Fibroblast of pulmonary artery (primary cell): ENCODE data around the gene RGS7BP.
A peak's percentile ranks its signal among the peaks of the same experiment; 100 is the strongest.

Source experiments
- DNase-seq: peaks from one replicate; pipeline ENCODE4 v3.0.0-alpha.2; 2010; ENCODE audit warnings: low read depth
- H3K4me3 ChIP-seq: replicated peaks from 2 replicates; pipeline ENCODE4 v1.5.1; 2011; ENCODE audit warnings: low read depth, mild to moderate bottlenecking, control low read depth, low read length, moderate library complexity
- TF ChIP-seq, protein P1 (sequence below): IDR thresholded peaks from 2 replicates; pipeline ENCODE4 v1.5.1; 2011; ENCODE audit warnings: mild to moderate bottlenecking, control low read depth, low read length, inconsistent platforms; ENCODE audit errors: missing control alignments

The RGS7BP gene

DNA sequence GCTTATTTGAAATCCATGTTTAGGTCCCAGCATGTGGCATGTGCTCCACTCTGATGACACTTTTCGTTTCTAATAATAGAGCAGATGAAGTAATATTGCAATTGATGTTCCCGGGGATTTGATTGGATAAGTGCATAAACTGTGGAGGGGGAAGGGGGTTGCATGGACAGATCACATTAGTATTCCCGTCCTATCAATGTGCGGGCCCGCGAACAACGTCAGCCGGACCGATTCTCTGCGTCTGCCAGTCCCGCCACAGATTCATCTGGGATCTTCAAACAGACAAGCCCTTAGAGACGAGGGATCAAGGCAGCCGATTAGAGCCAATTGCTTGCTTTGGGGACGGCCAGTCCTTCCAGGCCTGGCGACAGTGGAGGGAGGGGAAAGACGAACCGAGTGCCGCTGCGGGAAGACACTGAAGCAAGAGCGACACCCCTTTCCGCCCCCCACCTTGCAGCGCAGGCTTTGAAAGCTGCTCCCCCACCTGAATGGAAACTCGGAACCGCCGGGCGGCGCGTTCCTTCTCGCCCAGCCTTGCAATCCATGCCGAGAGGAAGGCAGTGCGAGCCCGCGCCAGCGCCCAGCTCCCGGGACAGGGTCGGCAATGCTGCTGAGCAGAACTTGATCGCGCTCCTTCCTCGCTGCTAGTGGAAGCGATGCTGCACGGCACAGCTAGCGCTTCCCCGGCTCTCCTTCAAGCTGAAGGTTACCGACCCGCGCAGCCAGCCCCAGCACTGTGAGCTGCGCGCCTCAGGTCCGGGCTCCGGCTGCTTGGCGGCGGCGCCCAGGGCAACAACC, at the start of gene RGS7BP:
RGS7BP (plus strand) TSS at position 247 of the 798 bp plus-strand sequence. CDS start 610 bp downstream, outside the sequence.
- DNase-seq: peak; percentile 31
- TF ChIP-seq, protein P1, sequence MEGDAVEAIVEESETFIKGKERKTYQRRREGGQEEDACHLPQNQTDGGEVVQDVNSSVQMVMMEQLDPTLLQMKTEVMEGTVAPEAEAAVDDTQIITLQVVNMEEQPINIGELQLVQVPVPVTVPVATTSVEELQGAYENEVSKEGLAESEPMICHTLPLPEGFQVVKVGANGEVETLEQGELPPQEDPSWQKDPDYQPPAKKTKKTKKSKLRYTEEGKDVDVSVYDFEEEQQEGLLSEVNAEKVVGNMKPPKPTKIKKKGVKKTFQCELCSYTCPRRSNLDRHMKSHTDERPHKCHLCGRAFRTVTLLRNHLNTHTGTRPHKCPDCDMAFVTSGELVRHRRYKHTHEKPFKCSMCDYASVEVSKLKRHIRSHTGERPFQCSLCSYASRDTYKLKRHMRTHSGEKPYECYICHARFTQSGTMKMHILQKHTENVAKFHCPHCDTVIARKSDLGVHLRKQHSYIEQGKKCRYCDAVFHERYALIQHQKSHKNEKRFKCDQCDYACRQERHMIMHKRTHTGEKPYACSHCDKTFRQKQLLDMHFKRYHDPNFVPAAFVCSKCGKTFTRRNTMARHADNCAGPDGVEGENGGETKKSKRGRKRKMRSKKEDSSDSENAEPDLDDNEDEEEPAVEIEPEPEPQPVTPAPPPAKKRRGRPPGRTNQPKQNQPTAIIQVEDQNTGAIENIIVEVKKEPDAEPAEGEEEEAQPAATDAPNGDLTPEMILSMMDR: no peak
- peak within 1 kb of the TSS; percentile 38 for H3K4me3 ChIP-seq

DNA sequence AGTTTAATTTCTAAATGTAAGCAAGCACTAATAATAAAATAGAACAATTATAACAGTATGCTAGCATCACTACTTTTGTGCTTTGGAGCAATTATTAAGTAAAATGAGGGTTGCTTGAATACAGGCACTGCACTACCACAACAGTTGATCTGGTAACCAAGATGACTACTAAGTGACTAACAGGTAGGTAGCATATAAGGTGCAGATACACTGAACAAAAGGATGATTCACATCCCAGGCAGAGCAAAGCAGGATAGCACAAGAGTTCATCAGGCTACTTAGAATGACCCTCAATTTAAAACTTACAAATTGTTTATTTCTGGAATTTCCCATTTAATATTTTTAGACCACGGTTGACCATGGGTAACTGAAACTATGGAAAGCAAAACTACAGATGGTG, 48.0 kb upstream of the RGS7BP start:
- H3K4me3 ChIP-seq: no peak overlapping the region
- TF ChIP-seq, protein P1: no peak
- DNase-seq: no peak

DNA sequence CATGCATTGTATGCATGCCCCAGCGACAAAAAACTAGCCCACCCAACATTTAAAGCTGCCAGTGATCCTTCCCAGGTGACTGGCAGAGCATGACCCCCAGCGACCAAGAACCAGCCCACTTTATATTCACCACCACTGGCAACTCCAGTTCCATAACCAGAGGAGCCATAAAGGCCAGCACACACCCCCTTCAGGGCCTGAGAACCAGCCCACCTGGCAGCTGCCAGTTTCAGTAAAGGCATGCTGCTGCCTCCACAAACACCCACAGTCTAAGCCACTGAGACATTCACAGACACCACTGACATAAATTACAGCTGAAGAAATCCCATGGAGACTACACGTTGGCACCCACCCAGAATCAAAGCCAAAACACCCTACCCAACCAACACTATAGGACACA, 46.9 kb upstream of the RGS7BP start:
- no peak overlapping the region for H3K4me3 ChIP-seq
- no peak for DNase-seq
- TF ChIP-seq, protein P1: no peak

DNA sequence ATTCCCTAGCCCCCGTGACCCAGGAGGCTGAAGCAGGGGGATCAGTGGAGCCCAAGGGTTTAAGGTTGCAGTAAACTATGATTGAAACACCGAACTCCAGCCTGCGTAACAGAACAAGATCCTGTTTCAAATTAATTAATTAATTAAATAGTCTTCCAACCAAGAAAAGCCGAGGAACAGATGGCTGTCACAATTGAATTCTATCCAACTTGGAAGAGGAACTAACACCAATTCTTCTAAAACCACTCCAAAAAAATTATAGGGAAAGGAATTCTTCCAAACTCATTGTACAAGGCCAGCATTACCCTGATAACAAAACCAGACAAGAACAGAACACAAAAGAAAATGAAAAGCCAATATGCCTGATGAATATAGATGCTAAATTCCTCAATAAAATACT, 43.4 kb upstream of the RGS7BP start:
- H3K4me3 ChIP-seq: no peak overlapping the region
- DNase-seq: no peak
- TF ChIP-seq, protein P1: no peak

DNA sequence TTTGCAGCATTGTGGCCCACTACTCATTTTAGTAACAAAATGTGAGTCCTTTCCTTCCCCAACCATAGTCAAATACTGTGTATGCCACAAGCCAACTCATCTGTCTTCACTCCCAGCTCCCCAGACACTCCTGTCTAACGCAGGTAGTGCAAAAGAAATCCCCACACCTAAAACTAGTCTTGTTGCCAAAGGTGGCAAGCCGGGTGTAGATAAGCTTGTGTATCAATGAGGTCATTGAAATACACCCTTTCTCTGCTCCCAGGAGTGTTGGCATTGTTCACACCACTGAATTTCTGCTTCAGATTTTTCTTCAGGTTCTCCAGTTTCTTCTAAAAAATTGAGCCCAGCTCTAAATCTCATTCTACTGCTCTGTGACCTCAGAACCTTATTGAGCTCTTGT, 19.7 kb upstream of the RGS7BP start:
- no peak overlapping the region for H3K4me3 ChIP-seq
- DNase-seq: no peak
- TF ChIP-seq, protein P1: no peak

DNA sequence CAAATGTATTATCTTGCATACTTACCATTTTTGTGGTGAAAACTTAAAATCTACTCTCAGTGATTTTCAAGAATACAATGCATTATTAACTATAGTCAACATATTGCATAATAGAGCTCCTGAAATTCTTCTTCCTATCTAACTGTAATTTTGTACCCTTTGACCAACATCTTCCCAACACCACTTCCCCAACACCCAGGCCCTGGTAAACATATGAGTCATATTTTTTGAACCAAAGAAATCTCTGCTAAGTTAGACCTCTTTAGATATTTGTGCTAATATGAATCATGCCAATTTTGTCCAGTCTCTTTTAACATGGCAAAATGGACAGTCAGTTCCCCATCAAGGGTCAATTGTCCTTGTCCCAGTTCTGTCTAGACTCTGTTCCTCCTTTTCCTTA, 18.5 kb upstream of the RGS7BP start:
- no peak for DNase-seq
- TF ChIP-seq, protein P1: no peak
- no peak overlapping the region for H3K4me3 ChIP-seq

DNA sequence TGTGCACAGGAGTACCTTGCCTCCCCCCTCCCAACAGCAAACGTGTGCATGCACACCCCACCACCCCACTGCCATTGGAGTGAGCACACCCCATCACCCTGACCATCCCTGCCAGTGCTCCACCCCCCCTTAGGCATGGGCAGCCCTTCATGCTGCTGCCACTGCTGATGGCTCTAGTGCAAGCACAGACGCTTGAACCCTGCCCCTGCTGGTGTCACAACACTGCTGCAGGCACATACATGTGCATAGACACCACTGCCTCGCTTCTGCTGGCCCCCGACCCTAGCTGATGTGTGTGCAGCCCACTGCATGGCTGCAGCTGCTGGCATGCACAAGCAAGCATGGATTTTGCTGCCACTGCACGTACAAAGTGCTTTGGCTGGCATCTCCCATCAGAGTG, 16.0 kb upstream of the RGS7BP start:
- no peak for DNase-seq
- H3K4me3 ChIP-seq: no peak overlapping the region
- TF ChIP-seq, protein P1: no peak
